H7 (cell line): Measurements from ENCODE around the gene ARF6. TPM values are rescaled to one million over a fixed set of nuclear protein-coding genes. Genes with fewer than 3 reads are reported as not detected.
A peak's percentile ranks its signal among the peaks of the same experiment; 100 is the strongest.
"Not testable (repeated sequence)": the region's sequence is repeated elsewhere in the genome, so short reads cannot be mapped to it uniquely, and the experiment has no call there.

ENCODE experiments used
- DNase-seq: peaks from one replicate; pipeline ENCODE4 v3.0.0; 2012
- H3K27me3 ChIP-seq: 2 replicates; pipeline ENCODE4 v1.6.0; 2011; ENCODE audit warnings: mild to moderate bottlenecking, low read length; ENCODE audit not compliant: control insufficient read depth, insufficient read depth
- H3K36me3 ChIP-seq: replicated peaks from 2 replicates; pipeline ENCODE4 v1.5.1; 2011; ENCODE audit warnings: low read length; ENCODE audit not compliant: control insufficient read depth, insufficient read depth
- H3K4me3 ChIP-seq: 2 replicates; pipeline ENCODE4 v1.5.1; 2011; ENCODE audit warnings: low read depth, mild to moderate bottlenecking, control low read depth, low read length, moderate library complexity; ENCODE audit not compliant: insufficient read depth
- total RNA-seq: library from RNA; depleted of rRNA; stranded (reverse); fragments of >200 nt; shearing (Covaris generic); gene quantifications from 2 replicates; pipeline ENCODE4 v1.2.3, GENCODE V29; 2014

Gene ARF6
- total RNA-seq, 1 experiment from 2014 or later = 38.6 TPM

DNA sequence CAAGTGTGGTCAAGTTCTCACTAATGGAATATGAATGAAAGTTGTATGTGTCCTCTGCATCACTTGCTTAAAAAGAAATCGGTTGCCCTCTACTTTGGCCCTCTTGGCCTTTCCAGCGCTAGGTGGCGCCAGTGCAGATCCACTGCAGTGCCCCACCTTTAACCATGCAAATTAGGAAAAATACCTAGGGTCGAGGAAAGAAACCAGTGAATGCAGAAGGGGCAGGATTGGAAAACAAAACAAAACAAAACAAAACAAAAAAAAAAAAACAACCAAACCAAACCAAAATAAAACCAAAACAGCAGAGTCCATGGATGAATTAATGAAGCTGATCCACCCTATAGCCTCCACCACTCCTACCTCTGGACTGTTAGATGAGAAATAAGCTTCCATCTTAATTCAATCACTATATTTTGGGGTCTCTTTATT lies 27.4 kb upstream of the ARF6 start:
- Histone ChIP-seq H3K27me3 (no peaks in the 10 kb centered on the region), H3K36me3 (no peaks in the 10 kb centered on the region), H3K4me3 (no peak overlapping the region)
- peak; percentile 59 for DNase-seq

- Histone ChIP-seq H3K36me3 (no peaks in the 10 kb centered on the region), H3K27me3 (no peaks in the 10 kb centered on the region), H3K4me3 (peak overlapping the region; percentile 42)
- peak; percentile 97 for DNase-seq
These were observed 24.8 kb upstream of the ARF6 start for GRCh38 chr14:49867831-49868719.

GRCh38 chr14:49868720-49869114 lies 24.2 kb upstream of the ARF6 start:
- H3K36me3 ChIP-seq = no peaks in the 10 kb centered on the region
- H3K27me3 ChIP-seq = no peaks in the 10 kb centered on the region
- no peak for DNase-seq
- H3K4me3 ChIP-seq = peak overlapping the region; percentile 39

DNA sequence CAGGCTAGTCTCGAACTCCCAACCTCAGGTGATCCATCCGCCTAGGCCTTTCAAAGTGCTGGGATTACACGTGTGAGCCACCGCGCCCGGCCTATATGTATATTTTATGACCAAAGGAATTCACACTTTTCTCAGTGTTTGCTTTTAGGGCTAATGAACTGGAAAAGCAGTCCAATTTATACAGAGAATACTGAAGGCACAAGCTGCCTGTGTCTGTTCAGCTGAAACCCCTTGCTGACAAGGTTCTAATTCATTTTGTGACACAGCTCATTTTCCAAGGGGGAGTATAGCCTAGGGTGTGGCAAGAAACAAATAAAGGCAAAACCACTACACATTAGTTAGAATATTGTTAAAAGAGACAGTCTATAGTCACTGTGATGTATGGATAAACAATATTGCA lies 22.0 kb upstream of the ARF6 start:
- Histone ChIP-seq H3K36me3 (no peaks in the 10 kb centered on the region), H3K27me3 (no peaks in the 10 kb centered on the region), H3K4me3 (no peak overlapping the region)
- DNase-seq = no peak

GRCh38 chr14:49873548-49873947 lies 19.3 kb upstream of the ARF6 start:
- H3K36me3 ChIP-seq, H3K27me3 ChIP-seq, H3K4me3 ChIP-seq, DNase-seq: not testable (repeated sequence)

- no peaks in the 10 kb centered on the region for H3K36me3 ChIP-seq
- no peak overlapping the region for H3K4me3 ChIP-seq
- no peaks in the 10 kb centered on the region for H3K27me3 ChIP-seq
- DNase-seq = no peak
These were observed 17.2 kb upstream of the ARF6 start for GRCh38 chr14:49875640-49876198.

GRCh38 chr14:49876563-49877127 lies 16.2 kb upstream of the ARF6 start:
- no peak for DNase-seq
- no peaks in the 10 kb centered on the region for H3K27me3 ChIP-seq
- no peaks in the 10 kb centered on the region for H3K36me3 ChIP-seq
- H3K4me3 ChIP-seq = no peak overlapping the region

DNA sequence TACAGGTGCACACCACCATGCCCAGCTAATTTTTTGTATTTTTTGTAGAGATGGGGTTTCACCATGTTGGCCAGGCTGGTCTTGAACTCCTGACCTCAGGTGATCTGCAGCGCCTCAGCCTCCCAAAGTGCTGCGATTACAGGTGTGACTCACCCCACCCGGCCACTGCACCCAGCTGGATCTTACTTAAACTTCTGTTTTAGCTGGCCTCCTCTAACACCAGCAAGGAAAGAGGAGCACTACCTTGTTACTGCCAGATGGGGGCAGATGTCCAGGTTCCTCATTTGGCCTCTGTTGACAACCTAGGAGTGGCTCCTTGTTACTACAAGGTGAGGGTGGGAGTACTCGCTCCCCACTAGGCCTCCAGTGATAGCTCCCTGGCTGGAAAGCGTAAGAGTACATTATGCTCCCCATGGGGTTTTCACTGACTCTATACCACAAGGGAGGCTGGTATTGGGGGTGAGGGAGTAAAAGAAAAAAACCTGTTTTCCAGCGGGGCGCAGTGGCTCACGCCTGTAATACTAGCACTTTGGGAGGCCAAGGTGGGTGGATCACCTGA lies 13.2 kb upstream of the ARF6 start:
- H3K27me3 ChIP-seq = no peaks in the 10 kb centered on the region
- no peak overlapping the region for H3K4me3 ChIP-seq
- H3K36me3 ChIP-seq = no peaks in the 10 kb centered on the region
- peak; percentile 54 for DNase-seq

GRCh38 chr14:49880267-49881064 lies 12.4 kb upstream of the ARF6 start:
- Histone ChIP-seq H3K27me3 (no peaks in the 10 kb centered on the region), H3K4me3 (no peak overlapping the region), H3K36me3 (no peaks in the 10 kb centered on the region)
- no peak for DNase-seq

- no peaks in the 10 kb centered on the region for H3K36me3 ChIP-seq
- no peak for DNase-seq
- H3K4me3 ChIP-seq = no peak overlapping the region
- no peaks in the 10 kb centered on the region for H3K27me3 ChIP-seq
These were observed 11.4 kb upstream of the ARF6 start for GRCh38 chr14:49881350-49882001.

DNA sequence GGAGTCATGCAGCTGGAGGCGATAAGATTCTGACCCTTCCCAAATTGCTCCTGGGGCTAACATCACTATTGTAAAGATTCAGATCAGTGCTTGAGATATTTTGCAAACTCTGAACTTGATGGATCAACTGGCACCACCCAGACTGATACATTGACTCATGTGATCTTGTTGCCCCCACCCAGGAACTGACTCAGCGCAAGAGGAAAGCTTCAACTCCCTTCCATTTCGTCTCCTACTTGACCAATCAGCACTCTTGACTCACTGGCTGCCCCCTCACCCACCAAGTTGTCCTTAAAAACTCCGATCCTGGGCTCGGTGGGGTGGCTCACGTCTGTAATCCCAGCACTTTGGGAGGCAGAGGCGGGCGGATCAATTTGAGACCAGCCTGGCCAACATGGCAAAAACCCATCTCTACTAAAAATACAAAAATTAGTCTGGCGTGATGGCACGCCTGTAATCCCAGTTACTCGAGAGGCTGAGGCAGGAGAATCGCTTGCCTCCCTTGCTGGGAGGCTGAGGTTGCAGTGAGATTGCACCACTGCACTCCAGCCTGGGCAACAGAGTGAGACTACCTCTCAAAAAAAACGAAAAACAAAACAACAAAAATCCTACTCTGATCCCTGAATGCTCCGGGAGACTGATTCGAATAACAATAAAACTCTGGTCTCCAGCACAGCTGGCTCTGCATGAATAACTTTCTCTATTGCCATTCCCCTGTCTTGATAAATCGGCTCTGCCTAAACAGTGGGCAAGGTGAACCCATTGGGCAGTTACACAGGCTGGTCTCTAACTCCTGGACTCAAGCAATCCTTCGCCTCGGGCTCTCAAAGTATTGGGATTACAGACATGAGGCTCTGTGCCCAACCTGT lies 9.8 kb upstream of the ARF6 start:
- Histone ChIP-seq H3K36me3 (no peaks in the 10 kb centered on the region), H3K27me3 (no peaks in the 10 kb centered on the region), H3K4me3 (no peak overlapping the region)
- DNase-seq = no peak

DNA sequence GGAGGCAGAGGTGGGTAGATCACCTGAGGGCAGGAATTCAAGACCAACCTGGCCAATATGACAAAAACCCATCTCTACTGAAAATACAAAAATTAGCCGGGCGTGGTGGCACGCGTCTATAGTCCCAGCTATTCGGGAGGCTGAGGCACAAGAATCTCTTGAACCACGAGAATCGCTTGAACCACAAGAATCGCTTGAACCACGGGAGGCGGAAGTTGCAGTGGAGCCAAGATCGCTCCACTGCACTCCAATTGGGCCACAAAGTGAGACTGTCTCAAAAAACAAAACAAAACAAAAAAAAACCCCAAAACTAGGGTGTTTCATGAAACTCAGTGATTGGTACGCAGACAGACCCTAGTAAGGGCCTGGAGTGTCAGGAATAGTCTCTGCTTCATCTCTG lies 6.4 kb upstream of the ARF6 start:
- H3K27me3 ChIP-seq = no peaks in the 10 kb centered on the region
- no peaks in the 10 kb centered on the region for H3K36me3 ChIP-seq
- no peak for DNase-seq
- no peak overlapping the region for H3K4me3 ChIP-seq

DNA sequence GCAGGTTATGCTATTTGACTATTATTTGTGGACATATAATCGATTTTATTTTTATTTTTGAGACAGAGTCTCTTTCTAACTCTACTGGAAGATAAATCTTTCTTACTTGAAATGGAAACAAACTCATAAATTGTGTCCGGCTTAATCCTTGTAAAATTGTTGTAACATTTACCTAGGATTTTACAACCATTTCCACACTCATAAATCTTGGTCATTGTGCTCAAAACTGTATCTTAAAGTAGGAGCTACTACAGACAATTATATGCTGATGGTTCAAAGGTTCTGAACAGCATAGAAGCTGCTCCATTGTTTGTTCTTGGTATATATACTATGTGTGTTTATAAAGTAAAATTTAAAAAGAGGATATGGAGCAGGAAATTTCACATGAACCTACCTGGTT lies 4.6 kb upstream of the ARF6 start:
- Histone ChIP-seq H3K4me3 (no peak overlapping the region), H3K36me3 (no peaks in the 10 kb centered on the region), H3K27me3 (no peaks in the 10 kb centered on the region)
- DNase-seq = no peak
